Neuronal stem cell (in vitro differentiated cells): ENCODE measurements around the gene POLDIP2.

Source experiments
- DNase-seq: peaks from one replicate; pipeline ENCODE4 v3.0.0-alpha.2; 2013; ENCODE audit warnings: low spot score
- H2AFZ ChIP-seq: one replicate; pipeline ENCODE4 v1.6.1; 2013; ENCODE audit warnings: mild to moderate bottlenecking, low read length, inconsistent platforms
- H2AK5ac ChIP-seq: 2 replicates; pipeline ENCODE4 v1.6.1; 2013; ENCODE audit warnings: low read depth, mild to moderate bottlenecking, inconsistent platforms, low read length, moderate library complexity, mixed read lengths
- H2BK120ac ChIP-seq: 2 replicates; pipeline ENCODE4 v1.6.1; 2013; ENCODE audit warnings: low read depth, mild to moderate bottlenecking, inconsistent platforms, low read length, moderate library complexity, mixed read lengths
- H2BK12ac ChIP-seq: one replicate; pipeline ENCODE4 v1.6.1; 2013; ENCODE audit warnings: low read length, inconsistent platforms
- H2BK15ac ChIP-seq: 2 replicates; pipeline ENCODE4 v1.6.1; 2013; ENCODE audit warnings: mild to moderate bottlenecking, low read length, inconsistent platforms, mixed read lengths
- H2BK5ac ChIP-seq: one replicate; pipeline ENCODE4 v1.6.1; 2013; ENCODE audit warnings: inconsistent platforms, mild to moderate bottlenecking, low read length, moderate library complexity
- H3K14ac ChIP-seq: one replicate; pipeline ENCODE4 v1.6.1; 2013; ENCODE audit warnings: low read length, inconsistent platforms
- H3K18ac ChIP-seq: 2 replicates; pipeline ENCODE4 v1.6.1; 2013; ENCODE audit warnings: low read length, inconsistent platforms
- H3K23ac ChIP-seq: 2 replicates; pipeline ENCODE4 v1.6.1; 2013; ENCODE audit warnings: low read depth, mild to moderate bottlenecking, mixed read lengths, low read length, inconsistent platforms; ENCODE audit not compliant: poor library complexity
- H3K27ac ChIP-seq: replicated peaks from 3 replicates; pipeline ENCODE4 v1.5.1; 2013; ENCODE audit warnings: low read length, inconsistent platforms
- H3K27me3 ChIP-seq, 3 experiments: 2 replicates each; pipeline ENCODE4 v1.6.1; 2013; ENCODE audit warnings: low read length in 3 of 3, mild to moderate bottlenecking in 2 of 3, inconsistent platforms in 1 of 3, low read depth in 1 of 3, mixed read lengths in 1 of 3, moderate library complexity in 1 of 3; ENCODE audit not compliant: control insufficient read depth in 3 of 3, insufficient read depth in 3 of 3
- H3K36me3 ChIP-seq, 2 donors: replicated peaks in 1 of 2; 2 replicates each; pipeline ENCODE4 v1.6.1; 2013; ENCODE audit warnings: low read length in 2 of 2; ENCODE audit not compliant: control insufficient read depth in 2 of 2, insufficient read depth in 2 of 2
- H3K4ac ChIP-seq: 2 replicates; pipeline ENCODE4 v1.6.1; 2013; ENCODE audit warnings: inconsistent platforms, mild to moderate bottlenecking, low read length, moderate library complexity
- H3K4me1 ChIP-seq, 2 donors: 1 replicate in 1 of 2; 2 replicates in 1 of 2; pipeline ENCODE4 v1.6.1; 2013; ENCODE audit warnings: low read length in 2 of 2, low read depth in 1 of 2; ENCODE audit not compliant: control insufficient read depth in 2 of 2, insufficient read depth in 1 of 2
- H3K4me2 ChIP-seq: one replicate; pipeline ENCODE4 v1.6.1; 2013; ENCODE audit warnings: mild to moderate bottlenecking, low read length, inconsistent platforms; ENCODE audit not compliant: insufficient read depth, poor library complexity, severe bottlenecking
- H3K4me3 ChIP-seq, 2 donors: 2 replicates each; pipeline ENCODE4 v1.5.1; 2013; ENCODE audit warnings: low read length in 2 of 2, mild to moderate bottlenecking in 2 of 2, inconsistent platforms in 1 of 2, moderate library complexity in 1 of 2
- H3K79me1 ChIP-seq: one replicate; pipeline ENCODE4 v1.6.1; 2013; ENCODE audit warnings: low read depth, mild to moderate bottlenecking, inconsistent platforms, low read length, moderate library complexity
- H3K9ac ChIP-seq: one replicate; pipeline ENCODE4 v1.6.1; 2013; ENCODE audit warnings: mild to moderate bottlenecking, low read depth, low read length, inconsistent platforms; ENCODE audit not compliant: poor library complexity
- H3K9me3 ChIP-seq, 2 donors: replicated peaks in 1 of 2; 2 replicates each; pipeline versions ENCODE3 to v1.6.1; 2013; ENCODE audit warnings: low read length in 2 of 2, mild to moderate bottlenecking in 2 of 2, inconsistent platforms in 1 of 2, low read depth in 1 of 2, mixed read lengths in 1 of 2, moderate library complexity in 1 of 2; ENCODE audit not compliant: control insufficient read depth in 2 of 2, insufficient read depth in 1 of 2
- H4K8ac ChIP-seq: one replicate; pipeline ENCODE4 v1.6.1; 2013; ENCODE audit warnings: low read depth, mild to moderate bottlenecking, inconsistent platforms, low read length, moderate library complexity
- H4K91ac ChIP-seq: one replicate; pipeline ENCODE4 v1.6.1; 2013; ENCODE audit warnings: low read length, low read depth, mild to moderate bottlenecking, inconsistent platforms; ENCODE audit not compliant: poor library complexity
- WGBS, 2 donors: extraction: QIAGEN DNeasy Blood & Tissue Kit; methylation state at CpG; one replicate each; pipeline ENCODE4 v1.1.7; 2013; ENCODE audit warnings: missing lambda C conversion rate in 2 of 2, mixed read lengths in 1 of 2; ENCODE audit not compliant: insufficient read length in 2 of 2, insufficient replicate concordance in 1 of 2; ENCODE audit errors: extremely low coverage in 2 of 2; 5-methylcytosine and 5-hydroxymethylcytosine counted together

Gene POLDIP2

DNA sequence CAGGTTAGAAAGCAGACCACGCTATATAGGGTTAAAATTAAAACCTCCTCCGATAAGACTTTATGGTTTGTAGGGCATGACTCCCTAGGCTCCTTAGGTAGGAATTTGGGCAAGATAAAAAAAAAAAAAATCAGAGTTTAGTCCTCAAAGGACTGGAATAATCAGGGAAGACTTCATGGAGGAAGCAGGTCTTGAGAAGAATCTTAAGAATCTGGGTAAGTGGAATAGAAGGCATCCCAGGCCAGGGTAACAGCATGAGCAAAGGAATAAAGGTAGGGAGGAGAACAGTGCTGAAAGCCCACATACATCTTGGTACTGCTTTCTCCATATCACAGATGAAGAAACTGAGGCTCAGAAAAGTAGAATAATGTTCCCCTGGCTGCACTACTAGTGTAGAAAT is 33.2 kb upstream of the POLDIP2 start:
- peaks cover 11 to 90% of the 10 kb centered on the region in 2 donors for H3K36me3 ChIP-seq
- no peak overlapping the region for H2BK15ac ChIP-seq
- DNase-seq, result no peak
- H2BK120ac ChIP-seq, result no peak overlapping the region
- H3K4ac ChIP-seq, result no peak overlapping the region
- no peak overlapping the region for H3K23ac ChIP-seq
- H3K4me3 ChIP-seq, result no peak overlapping the region
- no peak overlapping the region for H3K9ac ChIP-seq
- H4K8ac ChIP-seq, result no peak overlapping the region
- H3K14ac ChIP-seq, result no peak overlapping the region
- no peaks in the 10 kb centered on the region for H3K27me3 ChIP-seq
- H3K4me2 ChIP-seq, result no peak overlapping the region
- no peaks in the 10 kb centered on the region for H3K79me1 ChIP-seq
- H3K27ac ChIP-seq, result no peak overlapping the region
- H2BK12ac ChIP-seq, result no peak overlapping the region
- H2BK5ac ChIP-seq, result no peak overlapping the region
- H2AFZ ChIP-seq, result no peak overlapping the region
- H3K9me3 ChIP-seq, result no peaks in the 10 kb centered on the region
- H3K18ac ChIP-seq, result no peak overlapping the region
- no peaks in the 10 kb centered on the region for H3K4me1 ChIP-seq
- H2AK5ac ChIP-seq, result no peak overlapping the region
- no peak overlapping the region for H4K91ac ChIP-seq
- no CpG with 5 or more reads among the region's 2 CpGs for WGBS, 2 donors

DNA sequence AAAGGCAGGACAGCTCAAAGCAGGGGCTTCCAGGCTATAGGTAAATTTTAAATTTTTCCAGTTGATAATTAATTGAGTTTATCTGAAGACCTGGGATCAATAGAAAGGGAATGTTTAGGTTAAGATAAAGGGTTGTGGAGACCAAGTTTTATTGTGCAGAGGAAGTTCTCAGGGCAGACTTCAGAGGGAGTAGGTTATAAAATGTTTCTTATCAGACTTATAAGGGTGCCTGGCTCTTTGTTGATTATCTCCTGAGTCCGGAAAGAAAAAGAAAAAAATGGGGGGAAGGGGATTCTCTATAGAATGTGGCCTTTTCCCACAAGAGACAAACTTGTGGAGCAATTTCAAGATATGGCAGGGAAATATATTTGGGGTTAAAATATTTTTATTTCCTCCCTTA is 32.8 kb upstream of the POLDIP2 start:
- Histone ChIP-seq H3K4me2 (no peak overlapping the region), H3K36me3 (peaks cover 11 to 90% of the 10 kb centered on the region in 2 donors), H3K9ac (no peak overlapping the region), H3K27ac (no peak overlapping the region), H4K91ac (no peak overlapping the region), H3K23ac (no peak overlapping the region), H3K4me3 (no peak overlapping the region), H2BK15ac (no peak overlapping the region), H3K14ac (no peak overlapping the region), H3K27me3 (peaks cover 0 to 4% (median 2%) of the 10 kb centered on the region in 3 experiments), H2BK120ac (no peak overlapping the region), H3K79me1 (no peaks in the 10 kb centered on the region), H2AK5ac (no peak overlapping the region), H2BK5ac (no peak overlapping the region), H2BK12ac (no peak overlapping the region), H4K8ac (no peak overlapping the region), H3K4me1 (no peaks in the 10 kb centered on the region), H3K18ac (no peak overlapping the region), H2AFZ (no peak overlapping the region), H3K9me3 (no peaks in the 10 kb centered on the region), H3K4ac (no peak overlapping the region)
- DNase-seq, result no peak
- WGBS, 2 donors, result no CpG with 5 or more reads among the region's 1 CpG

DNA sequence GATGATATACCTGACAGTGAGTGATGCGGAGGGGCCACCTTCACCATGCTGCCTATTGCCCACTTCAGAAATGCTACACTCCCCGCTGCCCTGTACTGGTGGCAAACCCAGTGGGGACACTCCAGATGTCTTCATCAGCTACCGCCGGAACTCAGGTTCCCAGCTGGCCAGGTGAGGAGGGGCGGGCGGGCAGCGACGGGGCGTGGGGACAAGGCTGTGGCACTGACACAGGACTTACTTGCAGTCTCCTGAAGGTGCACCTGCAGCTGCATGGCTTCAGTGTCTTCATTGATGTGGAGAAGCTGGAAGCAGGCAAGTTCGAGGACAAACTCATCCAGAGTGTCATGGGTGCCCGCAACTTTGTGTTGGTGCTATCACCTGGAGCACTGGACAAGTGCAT is 30.8 kb upstream of the POLDIP2 start:
- peaks cover 0 to 2% of the 10 kb centered on the region in 2 donors for H3K9me3 ChIP-seq
- no peak overlapping the region for H3K23ac ChIP-seq
- H2BK15ac ChIP-seq, result no peak overlapping the region
- H3K4ac ChIP-seq, result no peak overlapping the region
- no peak overlapping the region for H3K4me2 ChIP-seq
- H2BK12ac ChIP-seq, result no peak overlapping the region
- H3K27ac ChIP-seq, result no peak overlapping the region
- H3K79me1 ChIP-seq, result no peaks in the 10 kb centered on the region
- H3K4me3 ChIP-seq, result no peak overlapping the region
- H3K27me3 ChIP-seq, result peaks cover 0 to 24% (median 13%) of the 10 kb centered on the region in 3 experiments
- no peak overlapping the region for H2AK5ac ChIP-seq
- no peak overlapping the region for H3K18ac ChIP-seq
- no CpG with 5 or more reads among the region's 11 CpGs for WGBS, 2 donors
- DNase-seq, result no peak
- no peak overlapping the region for H2AFZ ChIP-seq
- no peak overlapping the region for H3K14ac ChIP-seq
- H2BK120ac ChIP-seq, result no peak overlapping the region
- H3K9ac ChIP-seq, result no peak overlapping the region
- no peak overlapping the region for H4K8ac ChIP-seq
- H3K4me1 ChIP-seq, result peaks cover 0 to 7% of the 10 kb centered on the region in 2 donors
- H2BK5ac ChIP-seq, result no peak overlapping the region
- H4K91ac ChIP-seq, result no peak overlapping the region
- peaks cover 13 to 90% of the 10 kb centered on the region in 2 donors for H3K36me3 ChIP-seq

DNA sequence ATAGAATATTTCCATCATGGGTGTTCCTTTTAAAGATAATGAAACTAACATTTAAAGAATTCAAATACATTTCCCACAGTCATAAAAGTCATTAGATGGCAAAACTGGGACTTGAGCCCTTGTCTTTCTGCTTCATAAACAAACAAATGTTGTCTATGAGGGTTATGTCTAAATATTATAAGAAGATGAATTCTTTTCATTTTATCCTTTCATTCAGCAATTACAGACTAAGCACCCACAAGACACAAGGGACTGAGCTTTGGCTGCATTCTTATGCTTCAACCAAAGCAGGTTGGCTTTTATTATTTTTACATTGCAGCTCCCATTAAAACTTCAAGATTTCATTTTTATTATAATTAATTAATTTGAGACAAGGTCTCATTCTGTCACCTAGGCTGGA is 29.1 kb upstream of the POLDIP2 start:
- Histone ChIP-seq H2BK120ac (no peak overlapping the region), H3K4me1 (peaks cover 0 to 7% of the 10 kb centered on the region in 2 donors), H3K18ac (no peak overlapping the region), H3K36me3 (peaks cover 13 to 85% of the 10 kb centered on the region in 2 donors), H3K23ac (no peak overlapping the region), H2BK15ac (no peak overlapping the region), H4K8ac (no peak overlapping the region), H2BK12ac (no peak overlapping the region), H3K9me3 (peaks cover 0 to 2% of the 10 kb centered on the region in 2 donors), H3K4ac (no peak overlapping the region), H3K4me3 (no peak overlapping the region), H4K91ac (no peak overlapping the region), H3K9ac (no peak overlapping the region), H3K27me3 (peaks cover 0 to 32% (median 13%) of the 10 kb centered on the region in 3 experiments), H3K14ac (no peak overlapping the region), H2AFZ (no peak overlapping the region), H3K79me1 (no peaks in the 10 kb centered on the region), H2AK5ac (no peak overlapping the region), H3K4me2 (no peak overlapping the region), H3K27ac (no peak overlapping the region), H2BK5ac (no peak overlapping the region)
- no peak for DNase-seq
